ENCODE measurements around the gene CLPSL1. TPM values are rescaled to one million over a fixed set of nuclear protein-coding genes. Genes with fewer than 3 reads are reported as not detected.

CLPSL1 gene
- total and polyA plus RNA-seq, 2 of the 13 experiments (the other 11 are each of a cell fraction or from before 2014, with no cell fraction given) = not detected

DNA sequence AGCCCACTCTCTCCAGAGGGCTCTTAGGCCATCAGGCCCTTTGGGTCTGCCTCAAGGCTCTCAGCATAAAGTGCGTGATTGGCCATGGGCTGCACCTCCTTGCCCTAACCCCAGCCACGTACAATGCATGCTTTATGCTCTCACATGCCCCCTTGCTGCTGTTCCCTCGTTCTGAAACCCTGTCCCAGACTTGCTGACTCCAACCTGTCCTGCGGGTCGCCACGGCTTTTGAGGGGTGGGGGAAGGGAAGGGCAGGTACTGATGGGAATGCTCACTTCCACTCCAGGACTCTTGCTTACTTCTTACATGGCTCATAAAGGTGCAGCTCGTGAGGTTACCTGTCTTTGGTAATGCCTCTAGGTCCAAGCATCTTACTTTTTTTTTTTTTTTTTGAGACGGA lies 38.0 kb upstream of the CLPSL1 start (continued):
- TF ChIP-seq KLF16 (CRISPR knock-in tag; IDR thresholded peaks at IDR 0.05) (no peak), ZNF879 (CRISPR knock-in tag; IDR thresholded peaks at IDR 0.05) (no peak), SYNCRIP (IDR thresholded peaks at IDR 0.05; ENCODE audit: insufficient read depth, low read depth, low read length) (no peak), MED8 (CRISPR knock-in tag; IDR thresholded peaks at IDR 0.05; ENCODE audit: insufficient replicate concordance) (peak; percentile 64), ZNF263 (CRISPR knock-in tag; IDR thresholded peaks at IDR 0.05) (no peak), MED13 (CRISPR knock-in tag; IDR thresholded peaks at IDR 0.05) (no peak), MZF1 (CRISPR knock-in tag; IDR thresholded peaks at IDR 0.05; ENCODE audit: borderline replicate concordance) (no peak), ZNF138 (CRISPR knock-in tag; IDR thresholded peaks at IDR 0.05; ENCODE audit: low read depth) (no peak), SALL2 (CRISPR knock-in tag; IDR thresholded peaks at IDR 0.05) (no peak), TOPORS (CRISPR knock-in tag; IDR thresholded peaks at IDR 0.05) (no peak), ZNF225 (CRISPR knock-in tag; IDR thresholded peaks at IDR 0.05) (no peak), ZNF543 (CRISPR knock-in tag; IDR thresholded peaks at IDR 0.05) (no peak), KLF15 (CRISPR knock-in tag; IDR thresholded peaks at IDR 0.05; ENCODE audit: borderline replicate concordance) (no peak), GPN1 (CRISPR knock-in tag; IDR thresholded peaks at IDR 0.05; ENCODE audit: borderline replicate concordance) (no peak), ZSCAN29 (CRISPR knock-in tag; conservative IDR thresholded peaks at IDR 0.05) (no peak), NFRKB (IDR thresholded peaks at IDR 0.05) (no peak), ZNF281 (CRISPR knock-in tag; IDR thresholded peaks at IDR 0.05; ENCODE audit: borderline replicate concordance) (peak; percentile 89), CCAR2 (optimal IDR thresholded peaks at IDR 0.05; ENCODE audit: low read depth, low read length) (no peak), AKAP8 (CRISPR knock-in tag; IDR thresholded peaks at IDR 0.05) (no peak), REPIN1 (CRISPR knock-in tag; IDR thresholded peaks at IDR 0.05; ENCODE audit: borderline replicate concordance, low read depth) (no peak), STAG1 (CRISPR knock-in tag; IDR thresholded peaks at IDR 0.05) (0 out of 2 replicates have a peak, but pooled peaks have one; percentile 5), SP5 (CRISPR knock-in tag; IDR thresholded peaks at IDR 0.05; ENCODE audit: borderline replicate concordance, low read depth) (no peak)
- TF ChIP-seq, protein P1, sequence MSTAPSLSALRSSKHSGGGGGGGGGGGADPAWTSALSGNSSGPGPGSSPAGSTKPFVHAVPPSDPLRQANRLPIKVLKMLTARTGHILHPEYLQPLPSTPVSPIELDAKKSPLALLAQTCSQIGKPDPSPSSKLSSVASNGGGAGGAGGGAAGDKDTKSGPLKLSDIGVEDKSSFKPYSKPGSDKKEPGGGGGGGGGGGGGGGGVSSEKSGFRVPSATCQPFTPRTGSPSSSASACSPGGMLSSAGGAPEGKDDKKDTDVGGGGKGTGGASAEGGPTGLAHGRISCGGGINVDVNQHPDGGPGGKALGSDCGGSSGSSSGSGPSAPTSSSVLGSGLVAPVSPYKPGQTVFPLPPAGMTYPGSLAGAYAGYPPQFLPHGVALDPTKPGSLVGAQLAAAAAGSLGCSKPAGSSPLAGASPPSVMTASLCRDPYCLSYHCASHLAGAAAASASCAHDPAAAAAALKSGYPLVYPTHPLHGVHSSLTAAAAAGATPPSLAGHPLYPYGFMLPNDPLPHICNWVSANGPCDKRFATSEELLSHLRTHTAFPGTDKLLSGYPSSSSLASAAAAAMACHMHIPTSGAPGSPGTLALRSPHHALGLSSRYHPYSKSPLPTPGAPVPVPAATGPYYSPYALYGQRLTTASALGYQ (CRISPR knock-in tag; IDR thresholded peaks at IDR 0.05) = no peak
- TF ChIP-seq, protein P2, sequence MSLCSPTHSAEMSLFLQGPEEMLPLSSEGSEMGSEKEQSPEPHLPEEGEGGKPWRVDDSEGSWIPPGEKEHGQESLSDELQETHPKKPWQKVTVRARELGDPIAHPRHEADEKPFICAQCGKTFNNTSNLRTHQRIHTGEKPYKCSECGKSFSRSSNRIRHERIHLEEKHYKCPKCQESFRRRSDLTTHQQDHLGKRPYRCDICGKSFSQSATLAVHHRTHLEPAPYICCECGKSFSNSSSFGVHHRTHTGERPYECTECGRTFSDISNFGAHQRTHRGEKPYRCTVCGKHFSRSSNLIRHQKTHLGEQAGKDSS (CRISPR knock-in tag; IDR thresholded peaks at IDR 0.05; ENCODE audit: borderline replicate concordance, low read depth) = no peak
- TF ChIP-seq, protein P3, sequence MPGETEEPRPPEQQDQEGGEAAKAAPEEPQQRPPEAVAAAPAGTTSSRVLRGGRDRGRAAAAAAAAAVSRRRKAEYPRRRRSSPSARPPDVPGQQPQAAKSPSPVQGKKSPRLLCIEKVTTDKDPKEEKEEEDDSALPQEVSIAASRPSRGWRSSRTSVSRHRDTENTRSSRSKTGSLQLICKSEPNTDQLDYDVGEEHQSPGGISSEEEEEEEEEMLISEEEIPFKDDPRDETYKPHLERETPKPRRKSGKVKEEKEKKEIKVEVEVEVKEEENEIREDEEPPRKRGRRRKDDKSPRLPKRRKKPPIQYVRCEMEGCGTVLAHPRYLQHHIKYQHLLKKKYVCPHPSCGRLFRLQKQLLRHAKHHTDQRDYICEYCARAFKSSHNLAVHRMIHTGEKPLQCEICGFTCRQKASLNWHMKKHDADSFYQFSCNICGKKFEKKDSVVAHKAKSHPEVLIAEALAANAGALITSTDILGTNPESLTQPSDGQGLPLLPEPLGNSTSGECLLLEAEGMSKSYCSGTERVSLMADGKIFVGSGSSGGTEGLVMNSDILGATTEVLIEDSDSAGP (CRISPR knock-in tag; IDR thresholded peaks at IDR 0.05; ENCODE audit: borderline replicate concordance) = peak; percentile 49; the same call in 1 of the 2 replicates
